Activated CD4-positive, alpha-beta T cell treated with anti-CD3 and anti-CD28 coated beads, Interleukin-2, amount 10 ng/mL, durations not matched to agents 24 days and 14 days (primary cell): Measurements from ENCODE around the gene ZBTB6. TPM values are rescaled to one million over a fixed set of nuclear protein-coding genes. Genes with fewer than 3 reads are reported as not detected.
A peak's percentile ranks its signal among the peaks of the same experiment; 100 is the strongest.
"Not testable (repeated sequence)": the region's sequence is repeated elsewhere in the genome, so short reads cannot be mapped to it uniquely, and the experiment has no call there.

ENCODE experiments used
- DNase-seq: peaks from one replicate; pipeline ENCODE4 v3.0.0; 2022
- H3K27ac Mint-ChIP-seq: one replicate; pipeline ENCODE4 v1.8.0; 2022; ENCODE audit warnings: mild to moderate bottlenecking, mixed read lengths
- H3K27me3 Mint-ChIP-seq: one replicate; pipeline ENCODE4 v1.8.0; 2022; ENCODE audit warnings: mixed read lengths
- H3K36me3 Mint-ChIP-seq: one replicate; pipeline ENCODE4 v1.8.0; 2022; ENCODE audit warnings: low read depth, mild to moderate bottlenecking, mixed read lengths
- H3K4me1 Mint-ChIP-seq: one replicate; pipeline ENCODE4 v1.8.0; 2021; ENCODE audit warnings: mixed read lengths
- H3K4me3 Mint-ChIP-seq: one replicate; pipeline ENCODE4 v1.8.0; 2022; ENCODE audit warnings: mild to moderate bottlenecking, moderate library complexity, mixed read lengths
- H3K9me3 Mint-ChIP-seq: one replicate; pipeline ENCODE4 v1.8.0; 2021; ENCODE audit warnings: mixed read lengths
- intact Hi-C: fragments of 100-400 bp; cut with micrococcal nuclease; formaldehyde crosslinking; loops from one replicate; pipeline ENCODE4 v1.15.1; 2023
- total RNA-seq: library from RNA; stranded (reverse); gene quantifications from 2 replicates; pipeline ENCODE4 v1.2.3, GENCODE V29; 2022

ZBTB6 gene
- total RNA-seq, 1 donor from 2014 or later: 10.7 TPM

GRCh38 chr9:122940454-122940748 is 27.3 kb upstream of the ZBTB6 start:
- intact Hi-C loops: loop anchor here (1.0 to 10.0 kb wide), 8 partner anchors 8 to 1474 kb away; partner anchors contain the start of genes PSMB7, RC3H2 and ZBTB6
- Mint-ChIP-seq H3K4me3 (peak overlapping the region; percentile 99), H3K27me3 (no peaks in the 10 kb centered on the region), H3K27ac (peak overlapping the region; percentile 89), H3K36me3 (peaks cover 18% of the 10 kb centered on the region), H3K4me1 (peaks cover 26% of the 10 kb centered on the region), H3K9me3 (no peaks in the 10 kb centered on the region)
- no peak for DNase-seq

GRCh38 chr9:122939601-122940000 is 26.5 kb upstream of the ZBTB6 start:
- Mint-ChIP-seq H3K4me3 (peak overlapping the region; percentile 50), H3K36me3 (peaks cover 15% of the 10 kb centered on the region), H3K27me3 (no peaks in the 10 kb centered on the region), H3K4me1 (peaks cover 22% of the 10 kb centered on the region), H3K9me3 (no peaks in the 10 kb centered on the region), H3K27ac (no peak overlapping the region)
- intact Hi-C loops: no loop called here
- DNase-seq: no peak

- Mint-ChIP-seq H3K27me3 (no peaks in the 10 kb centered on the region), H3K4me1 (peaks cover 24% of the 10 kb centered on the region), H3K27ac (no peak overlapping the region), H3K4me3 (no peak overlapping the region), H3K9me3 (no peaks in the 10 kb centered on the region), H3K36me3 (peaks cover 17% of the 10 kb centered on the region)
- no peak for DNase-seq
- intact Hi-C loops: no loop called here
Observed at GRCh38 chr9:122936883-122937282, 23.8 kb upstream of the ZBTB6 start.

DNA sequence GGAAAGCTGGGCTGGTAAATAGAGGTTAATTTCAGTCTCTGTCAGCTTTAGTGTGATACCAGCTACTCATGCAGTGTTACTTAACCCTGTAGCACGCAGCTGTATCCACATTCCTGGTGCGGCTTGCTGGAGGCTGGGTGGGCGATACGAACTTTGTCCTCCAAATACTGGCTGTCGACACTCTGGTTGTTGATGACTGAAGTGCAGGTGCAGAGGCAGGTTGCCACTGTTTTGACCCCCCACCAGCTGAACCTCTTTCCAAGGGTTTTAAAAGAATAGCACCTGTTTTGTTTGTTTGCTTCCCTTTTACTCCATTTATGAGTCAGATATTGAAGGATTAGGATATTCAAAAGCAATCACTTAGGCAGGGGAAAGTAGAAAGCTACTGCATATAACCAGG is 23.3 kb upstream of the ZBTB6 start:
- DNase-seq: no peak
- Mint-ChIP-seq H3K4me3 (no peak overlapping the region), H3K27ac (no peak overlapping the region), H3K9me3 (no peaks in the 10 kb centered on the region), H3K4me1 (peaks cover 20% of the 10 kb centered on the region), H3K27me3 (no peaks in the 10 kb centered on the region), H3K36me3 (peaks cover 18% of the 10 kb centered on the region)
- intact Hi-C loops: no loop called here

- no peak within 1 kb of the TSS for H3K4me3 Mint-ChIP-seq
Observed at GRCh38 chr9:122931226-122932121, 18.4 kb upstream of the ZBTB6 start, which contains the start of gene ZBTB26. Gene ZBTB26 (minus strand): TSS chr9:122931512. CDS start chr9:122919934, 11,578 bp downstream.

GRCh38 chr9:122930541-122931225 is 17.6 kb upstream of the ZBTB6 start:
- intact Hi-C loops: loop anchor here (1.0 kb wide), 3 partner anchors 17 to 102 kb away; partner anchors contain the start of genes PDCL, RC3H2 and ZBTB6
- peaks cover 8% of the 10 kb centered on the region for H3K4me1 Mint-ChIP-seq
- H3K27me3 Mint-ChIP-seq: no peaks in the 10 kb centered on the region
- DNase-seq: no peak
- H3K9me3 Mint-ChIP-seq: no peaks in the 10 kb centered on the region
- no peak overlapping the region for H3K27ac Mint-ChIP-seq
- H3K4me3 Mint-ChIP-seq: no peak overlapping the region
- H3K36me3 Mint-ChIP-seq: peaks cover 5% of the 10 kb centered on the region

More at GRCh38 chr9:122931226-122932121, 18.4 kb upstream of the ZBTB6 start, which contains the start of gene ZBTB26:
- Mint-ChIP-seq H3K27ac (peak within 1 kb of the TSS; percentile 91), H3K36me3 (peaks cover 5% of the 10 kb centered on the region), H3K27me3 (no peaks in the 10 kb centered on the region), H3K9me3 (no peaks in the 10 kb centered on the region), H3K4me1 (peaks cover 11% of the 10 kb centered on the region)
- intact Hi-C loops: loop anchor here (1.0 kb wide), 4 partner anchors 9 to 103 kb away; partner anchors contain the start of genes PDCL, RC3H2 and ZBTB6
- peak; percentile 96 for DNase-seq

GRCh38 chr9:122929796-122930354 is 16.8 kb upstream of the ZBTB6 start:
- no peak for DNase-seq
- no peak overlapping the region for H3K27ac Mint-ChIP-seq
- no peak overlapping the region for H3K4me3 Mint-ChIP-seq
- intact Hi-C loops: no loop called here
- no peaks in the 10 kb centered on the region for H3K27me3 Mint-ChIP-seq
- no peaks in the 10 kb centered on the region for H3K9me3 Mint-ChIP-seq
- peaks cover 3% of the 10 kb centered on the region for H3K36me3 Mint-ChIP-seq
- H3K4me1 Mint-ChIP-seq: peaks cover 8% of the 10 kb centered on the region

- Mint-ChIP-seq H3K27me3 (no peaks in the 10 kb centered on the region), H3K36me3 (peaks cover 20% of the 10 kb centered on the region), H3K27ac (no peak overlapping the region), H3K9me3 (no peaks in the 10 kb centered on the region), H3K4me1 (peaks cover 4% of the 10 kb centered on the region), H3K4me3 (no peak overlapping the region)
- DNase-seq: no peak
- intact Hi-C loops: no loop called here
Observed at GRCh38 chr9:122923947-122924346, 10.8 kb upstream of the ZBTB6 start.

DNA sequence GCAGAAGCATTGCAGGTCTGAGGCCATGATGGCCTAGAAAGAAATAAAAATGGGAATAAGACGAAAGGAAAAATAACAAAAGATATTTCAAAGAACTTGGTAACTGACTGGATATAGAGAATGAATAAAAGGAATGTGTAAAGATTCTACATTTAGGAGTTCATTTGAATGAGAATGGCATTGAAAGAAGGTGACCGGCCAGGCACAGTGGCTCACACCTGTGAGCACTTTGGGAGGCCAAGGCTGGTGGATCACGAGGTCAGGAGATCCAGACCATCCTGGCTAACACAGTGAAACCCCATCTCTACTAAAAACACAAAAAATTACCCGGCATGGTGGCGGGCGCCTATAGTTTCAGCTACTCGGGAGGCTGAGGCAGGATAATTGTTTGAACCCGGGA is 9.6 kb upstream of the ZBTB6 start:
- Mint-ChIP-seq H3K27ac (no peak overlapping the region), H3K27me3 (no peaks in the 10 kb centered on the region), H3K4me1 (peaks cover 4% of the 10 kb centered on the region), H3K4me3 (no peak overlapping the region), H3K36me3 (peaks cover 26% of the 10 kb centered on the region), H3K9me3 (no peaks in the 10 kb centered on the region)
- intact Hi-C loops: no loop called here
- DNase-seq: no peak

GRCh38 chr9:122918310-122918709 is 5.2 kb upstream of the ZBTB6 start:
- intact Hi-C loops: no loop called here
- H3K4me3 Mint-ChIP-seq: no peak overlapping the region
- peaks cover 26% of the 10 kb centered on the region for H3K36me3 Mint-ChIP-seq
- H3K27me3 Mint-ChIP-seq: no peaks in the 10 kb centered on the region
- no peak overlapping the region for H3K27ac Mint-ChIP-seq
- H3K4me1 Mint-ChIP-seq: peaks cover 2% of the 10 kb centered on the region
- no peaks in the 10 kb centered on the region for H3K9me3 Mint-ChIP-seq
- no peak for DNase-seq

DNA sequence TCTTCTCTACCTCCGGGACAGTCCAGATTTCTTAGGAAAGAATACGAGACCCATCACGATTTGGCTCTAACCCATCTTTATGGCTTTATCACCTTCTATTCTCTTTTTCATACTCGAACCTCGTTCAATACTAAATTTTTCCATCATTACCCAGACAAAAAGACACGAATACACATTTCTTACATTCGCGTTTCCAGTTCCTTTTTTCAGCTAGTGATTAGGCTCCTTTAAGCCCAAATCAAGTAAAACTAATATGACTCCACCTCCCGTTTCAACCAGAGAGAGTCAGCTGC is 506 bp downstream of the ZBTB6 start:
- no peak for DNase-seq
- Mint-ChIP-seq H3K27ac (peak overlapping the region; percentile 97), H3K36me3 (peaks cover 24% of the 10 kb centered on the region), H3K4me3 (peak overlapping the region; percentile 91), H3K27me3 (no peaks in the 10 kb centered on the region), H3K9me3 (no peaks in the 10 kb centered on the region), H3K4me1 (peaks cover 19% of the 10 kb centered on the region)
- intact Hi-C loops: loop anchor here (2.0 kb wide), 2 partner anchors 28 to 78 kb away; partner anchors contain the start of gene RABGAP1

DNA sequence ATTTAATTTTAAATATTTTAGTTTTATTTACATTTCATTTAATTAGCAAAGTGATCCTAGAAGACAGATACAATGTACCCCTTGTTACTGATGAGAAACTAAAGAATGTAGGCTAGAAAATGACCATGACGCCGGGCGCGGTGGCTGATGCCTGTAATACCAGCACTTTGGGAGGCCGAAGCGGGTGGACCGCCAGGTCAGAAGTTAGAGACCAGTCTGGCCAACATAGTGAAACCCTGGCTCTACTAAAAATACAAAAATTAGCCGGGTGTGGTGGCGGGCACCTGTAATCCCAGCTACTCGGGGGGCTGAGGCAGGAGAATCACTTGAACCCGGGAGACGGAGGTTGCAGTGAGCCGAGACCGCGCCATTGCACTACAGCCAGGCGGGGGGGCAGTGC is 7.0 kb downstream of the ZBTB6 start:
- Mint-ChIP-seq H3K4me1 (peaks cover 22% of the 10 kb centered on the region), H3K36me3 (peaks cover 21% of the 10 kb centered on the region)
- H3K27ac Mint-ChIP-seq, DNase-seq, H3K4me3 Mint-ChIP-seq, H3K27me3 Mint-ChIP-seq, intact Hi-C loops, H3K9me3 Mint-ChIP-seq: not testable (repeated sequence)

GRCh38 chr9:122904823-122905710 is 8.1 kb downstream of the ZBTB6 start, which contains the start of gene RC3H2:
Gene RC3H2 (minus strand): TSS chr9:122905359. CDS start chr9:122897509, 7,850 bp downstream.
- intact Hi-C loops: loop anchor here (1.0 kb wide), 8 partner anchors 8 to 812 kb away; partner anchors contain the start of genes PDCL, STRBP, TTLL11 and ZBTB26
- Mint-ChIP-seq H3K4me1 (peaks cover 19% of the 10 kb centered on the region), H3K27ac (peak within 1 kb of the TSS; percentile 96), H3K4me3 (peak within 1 kb of the TSS; percentile 95), H3K9me3 (peaks cover 3% of the 10 kb centered on the region), H3K27me3 (no peaks in the 10 kb centered on the region), H3K36me3 (peaks cover 15% of the 10 kb centered on the region)
- peak; percentile 99 for DNase-seq
